Hepatocyte (in vitro differentiated cells): ENCODE data around the gene RBFOX1.

Experiments used
- EZH2 ChIP-seq: fragments of 200-600 bp; sonication (generic); IDR thresholded peaks from 2 replicates; pipeline ENCODE4 v1.6.1; 2016; ENCODE audit warnings: antibody characterized with exemption, mild to moderate bottlenecking, borderline replicate concordance
- TF ChIP-seq, protein P1 (sequence below): fragments of 200-600 bp; sonication (generic); IDR thresholded peaks from 2 replicates; pipeline ENCODE4 v1.5.1; 2016; ENCODE audit warnings: antibody characterized with exemption, mild to moderate bottlenecking; ENCODE audit not compliant: poor library complexity

GRCh38 chr16:7400117-7400890 is 67.7 kb downstream of the RBFOX1 start:
- TF ChIP-seq, protein P1, sequence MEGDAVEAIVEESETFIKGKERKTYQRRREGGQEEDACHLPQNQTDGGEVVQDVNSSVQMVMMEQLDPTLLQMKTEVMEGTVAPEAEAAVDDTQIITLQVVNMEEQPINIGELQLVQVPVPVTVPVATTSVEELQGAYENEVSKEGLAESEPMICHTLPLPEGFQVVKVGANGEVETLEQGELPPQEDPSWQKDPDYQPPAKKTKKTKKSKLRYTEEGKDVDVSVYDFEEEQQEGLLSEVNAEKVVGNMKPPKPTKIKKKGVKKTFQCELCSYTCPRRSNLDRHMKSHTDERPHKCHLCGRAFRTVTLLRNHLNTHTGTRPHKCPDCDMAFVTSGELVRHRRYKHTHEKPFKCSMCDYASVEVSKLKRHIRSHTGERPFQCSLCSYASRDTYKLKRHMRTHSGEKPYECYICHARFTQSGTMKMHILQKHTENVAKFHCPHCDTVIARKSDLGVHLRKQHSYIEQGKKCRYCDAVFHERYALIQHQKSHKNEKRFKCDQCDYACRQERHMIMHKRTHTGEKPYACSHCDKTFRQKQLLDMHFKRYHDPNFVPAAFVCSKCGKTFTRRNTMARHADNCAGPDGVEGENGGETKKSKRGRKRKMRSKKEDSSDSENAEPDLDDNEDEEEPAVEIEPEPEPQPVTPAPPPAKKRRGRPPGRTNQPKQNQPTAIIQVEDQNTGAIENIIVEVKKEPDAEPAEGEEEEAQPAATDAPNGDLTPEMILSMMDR, result no peak
- no peak for TF ChIP-seq EZH2
